Kidney (tissue), 14 donors: ENCODE measurements around the gene PPP6R3. TPM values are rescaled to one million over a fixed set of nuclear protein-coding genes. Genes with fewer than 3 reads are reported as not detected.

ENCODE experiments used
- DNase-seq, 5 donors: peaks; one replicate each; pipeline ENCODE4 v3.0.0-alpha.2; 2013 to 2020
- FAIRE-seq: peaks from 2 replicates; lab custom pipeline; 2012; peaks lifted over from hg19 to GRCh38; lab: Jason Lieb, UNC
- H3K27ac ChIP-seq, 2 donors: one replicate each; pipeline ENCODE4 v1.7.0; 2013; ENCODE audit warnings: low read depth in 2 of 2, low read length in 2 of 2, inconsistent platforms in 1 of 2
- H3K27me3 ChIP-seq: one replicate; pipeline ENCODE4 v1.7.1; 2013; ENCODE audit warnings: low read length, inconsistent platforms; ENCODE audit not compliant: control insufficient read depth, insufficient read depth
- H3K36me3 ChIP-seq, 3 donors: one replicate each; pipeline versions ENCODE4 v1.7.0 to v1.7.1; 2013; ENCODE audit warnings: low read length in 3 of 3, control low read depth in 1 of 3, inconsistent platforms in 1 of 3; ENCODE audit not compliant: insufficient read depth in 3 of 3, control insufficient read depth in 2 of 3
- H3K4me1 ChIP-seq, 3 donors: one replicate each; pipeline versions ENCODE4 v1.7.0 to v1.7.1; 2013; ENCODE audit warnings: low read length in 3 of 3, inconsistent platforms in 1 of 3, low read depth in 1 of 3; ENCODE audit not compliant: control insufficient read depth in 2 of 3, insufficient read depth in 2 of 3
- H3K4me3 ChIP-seq, 3 donors: one replicate each; pipeline versions ENCODE4 v1.7.0 to v1.8.1; 2013; ENCODE audit warnings: low read length in 3 of 3, control low read depth in 1 of 3, inconsistent platforms in 1 of 3
- H3K9ac ChIP-seq, 3 donors: one replicate each; pipeline versions ENCODE4 v1.7.0 to v1.7.1; 2013; ENCODE audit warnings: low read length in 3 of 3, control low read depth in 1 of 3, inconsistent platforms in 1 of 3
- H3K9me3 ChIP-seq, 3 donors: one replicate each; pipeline versions ENCODE4 v1.7.0 to v1.7.1; 2013; ENCODE audit warnings: low read length in 3 of 3, control low read depth in 1 of 3, inconsistent platforms in 1 of 3; ENCODE audit not compliant: control insufficient read depth in 2 of 3, insufficient read depth in 1 of 3
- intact Hi-C: fragments of 100-400 bp; cut with DNase I; formaldehyde crosslinking; loops from one replicate; pipeline ENCODE4 v1.11.1; 2022
- polyA plus RNA-seq: library from polyadenylated mRNA; stranded (reverse); fragments of 350-450 nt; fragmentation: Illumina TruSeq; extraction: RNeasy Lipid Tissue Mini Kit (QIAGEN cat#74804); gene quantifications from one replicate; pipeline ENCODE4 v1.2.3, GENCODE V29; 2014; ENCODE audit warnings: low read depth, low replicate concordance; ENCODE audit not compliant: insufficient read depth
- total RNA-seq: library from RNA; stranded (reverse); fragmentation: NEBNext Ultra II Directional; extraction: Animal tissue kit (Norgen Biotek cat#: 25700); gene quantifications from one replicate; pipeline ENCODE4 v1.2.1, GENCODE V29; 2021
- TF ChIP-seq, protein P1 (sequence below): IDR thresholded peaks from 3 replicates; pipeline ENCODE4 v1.5.1; 2012; ENCODE audit warnings: mild to moderate bottlenecking, moderate library complexity, borderline replicate concordance; ENCODE audit not compliant: insufficient read depth; ENCODE audit errors: extremely low read depth
- donor health status: control.
- donor health status: control.
- donor health status: control.
- donor health status: control.
- donor health status: control.
- donor health status: DM: yes; HTN: yes; CAD: no.
- donor health status: Normal renal cell carcinoma (clear cell type).

The PPP6R3 gene
- total and polyA plus RNA-seq, 2 donors from 2014 or later, result 30.3 to 108 TPM

GRCh38 chr11:68436985-68437926, 23.3 kb upstream of the PPP6R3 start:
- TF ChIP-seq, protein P1, sequence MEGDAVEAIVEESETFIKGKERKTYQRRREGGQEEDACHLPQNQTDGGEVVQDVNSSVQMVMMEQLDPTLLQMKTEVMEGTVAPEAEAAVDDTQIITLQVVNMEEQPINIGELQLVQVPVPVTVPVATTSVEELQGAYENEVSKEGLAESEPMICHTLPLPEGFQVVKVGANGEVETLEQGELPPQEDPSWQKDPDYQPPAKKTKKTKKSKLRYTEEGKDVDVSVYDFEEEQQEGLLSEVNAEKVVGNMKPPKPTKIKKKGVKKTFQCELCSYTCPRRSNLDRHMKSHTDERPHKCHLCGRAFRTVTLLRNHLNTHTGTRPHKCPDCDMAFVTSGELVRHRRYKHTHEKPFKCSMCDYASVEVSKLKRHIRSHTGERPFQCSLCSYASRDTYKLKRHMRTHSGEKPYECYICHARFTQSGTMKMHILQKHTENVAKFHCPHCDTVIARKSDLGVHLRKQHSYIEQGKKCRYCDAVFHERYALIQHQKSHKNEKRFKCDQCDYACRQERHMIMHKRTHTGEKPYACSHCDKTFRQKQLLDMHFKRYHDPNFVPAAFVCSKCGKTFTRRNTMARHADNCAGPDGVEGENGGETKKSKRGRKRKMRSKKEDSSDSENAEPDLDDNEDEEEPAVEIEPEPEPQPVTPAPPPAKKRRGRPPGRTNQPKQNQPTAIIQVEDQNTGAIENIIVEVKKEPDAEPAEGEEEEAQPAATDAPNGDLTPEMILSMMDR, result peak; percentile 13
- Histone ChIP-seq H3K4me1 (peaks cover 0 to 10% (median 4%) of the 10 kb centered on the region in 3 donors), H3K9me3 (no peaks in the 10 kb centered on the region), H3K9ac (no peak overlapping the region), H3K27me3 (no peaks in the 10 kb centered on the region), H3K27ac (peak overlapping the region in 1 of 2 donors; percentile 76), H3K36me3 (peaks cover 0 to 44% (median 19%) of the 10 kb centered on the region in 3 donors), H3K4me3 (no peak overlapping the region)
- intact Hi-C loops, result no loop called here
- no peak for FAIRE-seq
- DNase-seq, result no peak

GRCh38 chr11:68437927-68438657, 22.5 kb upstream of the PPP6R3 start:
- Histone ChIP-seq H3K36me3 (peaks cover 0 to 50% (median 19%) of the 10 kb centered on the region in 3 donors), H3K9me3 (no peaks in the 10 kb centered on the region), H3K27ac (peak overlapping the region in 1 of 2 donors; percentile 76), H3K4me3 (no peak overlapping the region), H3K4me1 (peaks cover 0 to 10% (median 4%) of the 10 kb centered on the region in 3 donors), H3K9ac (no peak overlapping the region), H3K27me3 (no peaks in the 10 kb centered on the region)
- TF ChIP-seq, protein P1, result no peak
- FAIRE-seq, result no peak
- no peak for DNase-seq
- intact Hi-C loops, result no loop called here

GRCh38 chr11:68438658-68439259, 21.8 kb upstream of the PPP6R3 start:
- TF ChIP-seq, protein P1, result no peak
- DNase-seq, result no peak
- Histone ChIP-seq H3K27me3 (no peaks in the 10 kb centered on the region), H3K9me3 (no peaks in the 10 kb centered on the region), H3K4me3 (no peak overlapping the region), H3K36me3 (peaks cover 0 to 49% (median 19%) of the 10 kb centered on the region in 3 donors), H3K4me1 (peaks cover 0 to 10% (median 4%) of the 10 kb centered on the region in 3 donors), H3K27ac (no peak overlapping the region), H3K9ac (no peak overlapping the region)
- intact Hi-C loops, result no loop called here
- FAIRE-seq, result no peak
